Activated effector memory CD4-positive, alpha-beta T cell treated with anti-CD3 and anti-CD28 coated beads, Interleukin-2, amount 50 U/mL, for 16 hours (primary cell): Measurements from ENCODE around the gene YPEL1.
"Not testable (repeated sequence)": the region's sequence is repeated elsewhere in the genome, so short reads cannot be mapped to it uniquely, and the experiment has no call there.

Experiments used
- DNase-seq: peaks from one replicate; pipeline ENCODE4 v3.0.0-alpha.2; 2020

Gene YPEL1

DNA sequence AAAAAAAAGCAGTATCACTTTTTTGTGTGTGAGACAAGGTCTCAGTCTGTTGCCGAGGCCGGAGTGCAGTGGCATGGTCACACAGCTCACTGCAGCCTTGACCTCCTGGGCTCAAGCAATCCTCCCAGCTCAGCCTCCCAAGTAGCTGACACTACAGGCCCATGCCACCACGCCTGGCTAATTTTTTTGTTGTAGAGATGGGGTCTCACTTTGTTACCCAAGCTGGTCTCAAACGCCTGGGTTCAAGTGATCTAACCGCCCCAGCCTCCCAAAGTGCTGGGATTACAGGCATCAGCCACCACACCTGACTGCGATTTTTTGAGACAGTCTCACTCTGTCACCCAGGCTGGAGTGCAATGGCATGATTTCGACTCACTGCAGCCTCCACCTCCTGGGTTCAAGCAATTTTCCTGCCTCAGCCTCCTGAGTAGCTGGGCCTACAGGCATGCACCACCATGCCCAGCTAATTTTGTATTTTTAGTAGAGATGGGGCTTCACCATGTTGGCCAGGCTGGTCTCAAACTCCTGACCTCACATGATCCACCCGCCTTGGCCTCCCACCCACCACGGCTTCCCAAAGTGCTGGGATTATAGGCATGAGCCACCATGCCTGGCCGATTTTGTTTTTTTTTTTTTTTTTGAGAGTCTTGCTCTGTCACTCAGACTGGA lies 15.3 kb downstream of the YPEL1 start:
- not testable (repeated sequence) for DNase-seq

DNA sequence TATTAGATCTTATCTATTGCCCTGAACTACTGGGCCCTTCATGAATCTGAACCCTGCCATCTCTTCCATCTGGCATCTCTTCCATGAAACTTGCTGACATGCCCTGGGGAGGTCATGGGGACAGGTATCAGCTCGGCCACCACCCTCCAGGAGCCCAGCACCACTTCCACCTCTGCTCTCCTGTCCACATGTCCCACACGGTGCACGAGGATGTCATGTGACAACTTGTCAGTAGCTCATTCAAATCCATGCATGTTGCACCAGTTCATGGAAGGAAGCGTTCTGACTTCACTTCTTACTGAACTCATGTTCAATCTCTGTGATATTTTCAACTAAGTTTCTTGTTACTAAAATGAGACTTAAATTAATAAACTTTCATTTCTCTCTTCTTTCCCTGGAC lies 16.6 kb downstream of the YPEL1 start:
- DNase-seq, result no peak

DNA sequence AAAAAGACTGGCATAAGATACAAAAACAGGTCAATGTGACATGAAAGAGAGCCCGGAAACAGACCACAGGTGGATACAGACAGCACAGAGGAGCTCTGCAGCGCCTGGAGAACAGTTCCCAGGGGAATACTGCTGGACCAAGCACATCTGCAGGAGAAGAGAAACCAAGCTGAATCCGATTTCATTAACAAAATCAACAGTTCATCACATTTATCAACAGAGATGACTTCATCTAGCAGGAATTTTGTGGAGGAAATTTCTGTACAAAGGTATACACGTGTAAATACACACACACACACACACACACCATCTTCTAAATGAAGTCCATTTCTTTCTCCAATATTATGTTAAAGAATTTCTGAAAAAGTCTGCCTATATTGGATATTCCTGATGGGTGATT lies 17.1 kb downstream of the YPEL1 start:
- DNase-seq, result no peak

DNA sequence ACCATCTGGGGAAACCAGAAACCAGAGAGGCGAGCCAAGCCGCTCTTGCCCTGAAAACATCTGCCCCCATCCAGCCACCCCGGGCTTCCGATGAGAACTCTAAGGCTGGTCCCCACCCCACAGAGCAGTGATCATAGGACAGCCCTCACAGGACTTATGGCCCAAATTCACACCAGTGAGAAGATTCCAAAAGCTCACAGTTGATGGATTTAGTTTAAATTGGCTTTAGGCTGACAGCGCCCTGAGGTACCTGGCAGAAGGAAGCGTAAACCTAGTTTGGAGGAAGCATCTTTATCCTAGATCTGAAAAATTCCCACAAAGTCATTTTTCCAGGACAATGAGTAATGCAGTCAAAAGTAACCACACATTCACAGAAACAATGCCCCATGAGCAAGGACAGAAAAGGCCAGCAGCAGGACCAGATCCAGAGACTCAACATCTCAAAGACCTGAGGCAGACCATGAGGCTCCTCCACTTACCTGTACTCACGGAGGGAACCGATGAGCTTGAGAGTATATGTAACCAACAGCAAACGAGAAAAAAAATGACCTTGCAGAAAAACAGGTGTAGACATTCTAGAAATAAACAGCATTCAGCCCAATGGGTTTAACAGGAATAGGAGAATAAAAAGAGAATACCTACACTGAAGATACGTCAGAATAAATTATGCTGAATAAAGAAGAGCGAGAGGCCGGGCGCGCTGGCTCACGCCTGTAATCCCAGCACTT lies 19.0 kb downstream of the YPEL1 start:
- DNase-seq, result not testable (repeated sequence)

DNA sequence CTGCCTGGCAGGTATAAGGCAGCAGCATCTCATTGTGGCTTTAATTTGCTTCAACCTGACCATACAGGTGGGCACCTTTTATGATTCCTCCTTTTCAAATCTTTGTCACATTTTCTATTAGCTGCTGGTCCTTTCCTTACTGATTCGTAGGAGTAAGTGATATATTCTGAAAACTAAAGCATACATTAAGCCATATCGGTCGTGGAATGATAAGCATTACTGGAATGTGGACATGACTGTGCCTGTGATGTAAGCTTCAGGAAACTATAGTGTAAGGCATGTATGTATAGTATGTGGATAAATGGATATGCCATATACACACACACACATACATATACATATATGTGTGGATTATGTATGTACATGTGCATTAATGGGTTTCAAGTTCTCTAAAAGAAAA lies 20.8 kb downstream of the YPEL1 start:
- no peak for DNase-seq

DNA sequence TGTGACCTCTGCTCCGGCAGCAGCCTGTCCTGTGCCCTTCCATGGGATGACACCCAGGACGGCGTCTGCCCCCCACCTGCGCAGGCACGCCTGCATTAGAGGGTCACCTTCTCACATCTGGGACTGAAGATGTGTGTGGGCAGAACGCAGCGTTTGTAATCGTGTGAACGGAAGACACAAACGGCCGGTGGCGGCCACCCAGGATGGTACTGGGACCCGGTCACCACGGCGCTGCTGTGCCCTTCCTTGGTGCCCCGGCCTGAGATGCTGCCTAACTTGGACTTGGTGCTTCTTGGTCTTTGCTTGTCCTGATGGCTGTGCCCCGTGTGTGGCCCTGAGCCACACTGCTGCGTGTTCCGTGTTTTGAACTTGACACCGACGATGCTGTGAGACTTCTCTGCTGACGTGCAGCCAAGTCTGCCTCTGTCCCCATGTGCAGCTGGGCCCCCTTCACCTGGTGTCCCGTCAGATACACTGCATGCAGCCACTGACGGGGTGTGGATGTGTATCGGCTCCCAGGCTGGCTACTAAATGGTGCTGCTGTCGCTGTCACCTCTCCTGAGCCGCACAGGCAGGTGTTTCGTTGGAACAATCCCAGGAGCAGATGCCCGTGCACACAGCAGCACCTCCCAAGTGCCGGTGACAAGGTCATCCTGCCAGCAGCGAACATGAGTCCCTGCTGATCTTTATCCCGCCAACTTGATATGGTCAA lies 21.4 kb downstream of the YPEL1 start:
- DNase-seq, result no peak

DNA sequence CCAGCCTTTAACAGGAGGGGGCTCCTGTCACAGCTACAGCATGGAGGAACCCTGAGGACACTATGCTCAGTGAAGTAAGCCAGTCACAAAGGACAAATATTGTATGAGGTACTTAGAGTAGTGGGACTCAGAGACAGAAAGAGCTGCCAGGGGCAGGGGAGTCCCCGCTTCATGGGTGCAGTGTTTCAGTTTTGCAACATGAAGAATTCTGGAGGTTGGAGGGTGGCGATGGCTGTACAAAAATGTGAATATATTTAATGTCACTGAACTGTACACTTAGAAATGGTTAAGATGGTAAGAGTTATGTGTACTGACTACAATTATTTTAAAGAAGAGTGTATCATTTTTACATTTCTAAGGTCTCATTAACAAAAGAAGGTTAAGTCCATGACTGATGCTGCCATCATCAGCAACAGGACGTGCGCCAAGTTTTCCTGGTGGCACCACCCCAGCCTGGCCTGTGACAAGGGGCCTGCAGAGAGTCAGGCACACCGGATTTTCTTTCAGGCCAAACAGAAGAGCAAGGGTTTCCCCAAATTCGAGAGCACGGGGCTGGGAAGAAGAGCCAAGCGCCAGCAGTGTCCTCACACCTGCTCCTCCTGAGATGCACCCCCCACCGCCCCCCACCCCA lies 22.1 kb downstream of the YPEL1 start:
- DNase-seq, result no peak

DNA sequence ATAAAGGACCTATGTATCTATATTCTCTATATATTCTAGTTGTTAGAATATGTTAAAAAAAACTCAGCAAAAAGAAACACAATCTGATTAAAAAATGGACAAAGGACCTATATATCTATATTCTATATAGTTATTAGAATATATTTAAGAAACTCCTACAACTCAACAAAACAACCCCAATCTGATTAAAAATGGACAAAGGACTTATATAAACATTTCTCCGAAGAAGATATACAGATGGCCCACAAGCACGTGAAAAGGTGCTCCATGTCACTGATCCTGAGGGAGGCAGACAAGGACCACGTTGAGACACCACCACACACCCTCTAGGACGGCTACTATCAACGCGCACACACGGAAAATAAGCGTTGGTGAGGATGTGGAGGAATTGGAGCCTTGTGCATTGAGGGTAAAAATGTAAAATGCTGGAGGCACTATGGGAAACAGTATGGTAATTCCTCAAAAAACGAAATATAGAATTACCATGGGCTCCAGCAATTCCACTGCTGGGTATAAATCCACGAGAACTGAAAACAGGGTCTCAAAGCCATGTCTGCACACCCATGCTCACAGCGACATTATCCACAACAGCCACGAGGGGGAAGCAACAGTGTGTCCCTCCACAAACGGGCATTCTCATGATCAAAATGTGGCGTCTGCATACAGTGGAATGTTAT lies 22.7 kb downstream of the YPEL1 start:
- DNase-seq, result peak; percentile 81

DNA sequence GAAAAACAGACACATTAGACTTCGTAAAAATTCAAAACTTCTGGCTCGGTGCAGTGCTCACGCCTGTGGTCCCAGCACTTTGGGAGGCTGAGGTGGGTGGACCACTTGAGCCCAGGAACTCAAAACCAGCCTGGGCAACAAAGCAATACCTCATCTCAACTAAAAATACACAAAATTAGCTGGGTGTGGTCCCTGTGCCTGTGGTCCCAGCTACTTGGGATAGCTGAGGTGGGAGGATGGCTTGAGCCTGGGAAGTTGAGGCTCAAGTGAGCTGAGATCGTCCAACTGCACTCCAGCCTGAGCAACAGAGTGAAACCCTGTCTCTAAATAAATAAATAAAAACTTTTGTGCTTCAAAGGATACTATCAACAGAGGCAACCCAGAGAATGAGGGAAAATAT lies 23.7 kb downstream of the YPEL1 start:
- no peak for DNase-seq

DNA sequence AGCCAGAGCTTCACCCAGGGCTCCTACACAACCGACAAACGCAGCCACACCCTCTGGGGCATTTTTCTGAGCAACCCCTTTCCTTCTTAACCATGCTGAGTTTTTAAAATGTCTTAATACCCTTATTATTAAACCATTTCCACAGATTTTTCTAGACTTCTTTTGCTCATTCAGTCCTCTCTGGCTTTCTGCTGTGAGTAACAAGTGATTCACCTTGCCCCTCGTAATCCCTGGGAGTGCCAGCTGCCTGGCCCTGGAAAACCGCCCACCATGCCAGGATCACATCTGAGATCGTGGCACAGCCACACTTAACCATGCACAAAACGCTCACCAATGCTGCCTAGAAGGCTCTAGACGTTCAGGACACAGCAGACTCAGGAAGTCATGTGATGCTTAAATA lies 25.4 kb downstream of the YPEL1 start:
- no peak for DNase-seq

DNA sequence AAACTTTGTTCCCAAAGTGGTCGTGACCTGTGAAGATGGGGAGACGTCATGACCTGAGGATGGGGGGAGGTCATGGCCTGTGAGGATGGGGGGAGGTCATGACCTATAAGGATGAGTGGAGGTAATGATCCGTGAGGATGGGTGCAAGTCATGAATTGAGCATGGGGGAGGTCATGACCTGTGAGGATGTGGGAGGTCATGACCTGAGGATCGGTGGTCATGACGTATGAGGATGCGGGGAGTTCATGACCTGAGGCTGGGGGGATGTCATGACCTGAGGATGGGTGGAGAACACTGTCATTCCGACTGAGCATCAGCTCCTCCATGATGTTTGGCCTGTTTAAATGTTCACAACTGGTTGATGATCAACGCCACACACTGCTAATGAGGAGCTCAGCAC lies 25.9 kb downstream of the YPEL1 start:
- DNase-seq, result no peak

DNA sequence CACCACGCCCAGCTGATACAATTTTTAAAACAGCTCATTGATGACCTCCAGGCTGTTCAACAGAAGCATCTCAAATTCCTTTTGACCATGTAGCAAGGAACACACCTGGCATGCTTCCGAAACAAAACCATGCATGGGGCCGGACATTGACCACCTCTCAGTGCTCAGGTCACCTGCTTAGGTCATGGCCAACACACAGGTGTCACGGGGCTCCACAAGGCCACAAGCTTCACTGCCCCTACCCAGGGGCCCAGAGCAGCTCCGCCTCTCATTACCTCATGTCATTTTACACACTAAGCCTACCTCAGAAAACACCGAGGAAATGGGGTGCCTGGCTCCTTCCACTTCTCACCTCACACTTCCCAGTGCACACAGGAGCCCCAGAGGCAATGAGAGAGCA lies 26.6 kb downstream of the YPEL1 start:
- DNase-seq, result no peak

DNA sequence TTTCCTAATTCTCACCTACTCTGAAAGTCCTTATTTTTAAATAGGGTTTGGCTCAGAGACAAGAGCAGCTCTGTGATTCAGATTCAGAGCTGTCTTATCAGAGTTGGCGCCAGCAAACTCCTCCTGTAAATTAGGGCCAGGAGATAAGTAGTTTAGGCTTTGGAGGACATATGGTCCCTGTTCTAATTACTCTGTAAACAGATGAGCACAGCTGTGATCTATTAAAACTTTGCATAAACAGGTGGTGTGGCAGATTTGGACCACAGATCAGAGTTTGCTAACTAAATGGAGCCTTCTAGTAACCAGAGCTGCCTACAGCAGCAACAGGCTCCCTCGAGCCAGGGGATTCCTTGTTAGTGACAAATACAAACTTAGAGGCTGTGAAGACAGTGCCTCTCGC lies 27.9 kb downstream of the YPEL1 start:
- no peak for DNase-seq

DNA sequence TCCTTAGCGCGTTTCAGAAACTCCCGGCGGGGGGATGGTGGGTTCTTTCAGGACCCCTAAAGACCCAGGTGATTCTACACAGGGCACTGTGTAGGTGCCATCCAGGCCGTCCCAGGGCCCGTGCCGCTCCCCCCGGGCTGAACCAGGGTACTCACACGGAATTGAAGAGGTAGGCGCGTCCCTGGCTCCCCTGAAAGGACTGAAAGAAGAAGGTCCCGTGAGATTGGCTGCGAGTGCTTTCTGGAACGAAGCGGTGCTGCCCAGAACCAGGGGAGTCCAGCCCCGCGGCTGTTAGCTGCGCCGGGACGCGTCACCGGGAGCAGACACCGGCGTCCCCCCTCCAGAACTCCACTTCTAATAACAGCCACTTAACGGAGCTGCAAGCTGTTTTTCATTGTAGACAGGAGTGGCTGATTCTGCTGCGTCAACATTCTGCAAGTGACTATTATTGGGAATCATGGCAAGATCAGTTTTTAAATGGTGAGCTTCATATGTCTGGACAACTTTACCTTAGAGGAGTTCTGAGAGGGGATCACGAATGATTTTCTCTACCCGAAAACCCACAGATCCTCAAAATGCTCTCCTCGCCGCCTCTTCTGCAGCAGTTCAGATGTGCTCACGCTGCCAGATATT lies 31.8 kb downstream of the YPEL1 start:
- DNase-seq, result no peak

DNA sequence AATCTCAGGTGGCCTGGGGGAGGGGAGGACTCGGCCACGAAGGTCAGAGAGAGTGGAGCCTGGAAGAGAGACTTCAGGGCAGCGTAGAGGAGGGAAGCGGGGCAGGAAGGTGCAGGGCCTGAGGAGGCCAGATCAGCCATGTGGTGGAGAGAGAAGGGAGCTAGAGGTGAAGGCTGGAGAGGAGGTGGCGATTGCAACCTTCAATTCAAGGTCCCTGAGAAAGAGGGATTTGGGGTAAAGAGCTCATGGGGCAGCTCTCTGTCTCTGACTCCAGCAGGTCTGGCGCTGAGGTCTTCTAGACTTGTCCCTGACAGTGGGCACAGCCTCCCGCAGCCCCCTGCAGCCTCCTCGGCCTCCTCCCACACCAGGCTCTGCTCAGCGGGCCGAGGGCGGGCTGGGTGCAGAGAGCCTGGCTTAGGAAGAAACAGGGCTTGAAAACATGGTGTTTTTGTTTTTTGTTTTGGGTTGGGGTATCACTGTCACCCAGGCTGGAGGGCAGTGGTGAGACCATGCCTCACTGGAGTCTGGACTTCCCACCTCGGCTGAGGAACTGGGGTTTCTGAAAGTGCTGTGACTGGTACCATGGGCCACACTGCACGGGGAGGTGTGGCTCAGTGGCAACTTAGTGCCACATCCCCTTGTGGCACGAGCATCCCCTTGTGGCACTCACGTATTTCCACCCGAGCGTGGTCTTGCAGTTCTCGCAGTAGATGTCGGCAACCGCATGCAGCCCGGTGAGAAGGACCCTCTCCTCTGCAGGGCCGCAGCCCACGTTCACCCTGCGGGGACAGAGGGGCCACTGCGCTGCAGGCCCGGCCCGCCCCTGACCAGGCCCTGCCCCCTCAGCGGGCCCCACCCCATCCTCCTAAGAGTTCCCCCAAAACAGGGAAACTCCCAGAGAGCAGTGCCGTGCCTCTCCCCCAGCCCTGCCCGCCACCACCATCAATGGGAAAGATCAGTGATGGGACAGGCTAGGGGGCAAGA lies 32.6 kb downstream of the YPEL1 start:
- DNase-seq, result no peak

DNA sequence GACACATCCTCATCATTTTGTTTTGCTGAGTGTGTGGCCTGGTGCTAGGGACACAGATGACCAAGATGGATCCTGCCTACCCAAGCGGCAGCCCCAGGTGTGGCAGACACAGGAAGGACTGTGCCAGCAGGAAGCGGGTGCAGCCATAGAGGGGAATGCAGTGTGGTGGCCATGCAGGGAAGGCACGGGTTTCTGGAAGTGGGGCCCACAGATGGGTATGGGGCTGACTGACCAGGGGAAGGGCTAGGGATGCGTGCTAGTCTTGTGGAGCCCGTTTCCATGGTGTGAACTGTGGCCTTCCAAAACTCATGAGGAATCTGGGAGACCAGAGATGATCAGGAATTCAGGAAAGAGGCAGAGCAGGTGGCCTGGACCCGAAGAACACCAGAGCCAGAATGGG lies 33.5 kb downstream of the YPEL1 start:
- no peak for DNase-seq

DNA sequence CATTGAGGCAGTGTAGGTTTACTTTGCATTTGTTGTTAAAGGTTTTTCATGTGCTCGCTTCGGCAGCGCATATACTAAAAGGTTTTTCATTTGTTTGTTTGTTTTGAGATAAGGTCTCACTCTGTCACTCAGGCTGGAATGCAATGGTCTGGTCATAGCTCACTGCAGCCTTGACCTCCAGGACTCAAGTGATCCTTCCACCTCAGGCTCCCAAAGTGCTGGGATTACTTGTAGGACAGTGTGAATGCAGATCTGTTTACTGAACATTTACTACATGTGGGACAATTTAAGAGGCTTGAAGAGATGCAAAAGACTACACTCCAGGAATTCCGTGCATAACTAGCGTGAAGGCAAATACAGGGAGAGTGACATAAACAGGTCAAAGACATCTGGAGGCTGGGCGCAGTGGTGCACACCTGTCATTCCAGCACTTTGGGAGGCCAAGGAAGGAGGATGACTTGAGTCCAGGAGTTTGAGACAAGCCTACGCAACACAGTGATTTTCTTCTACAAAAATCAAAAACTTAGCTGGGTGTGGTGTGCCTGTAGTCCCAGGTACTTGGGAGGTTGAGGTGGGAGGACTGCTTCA lies 34.1 kb downstream of the YPEL1 start:
- no peak for DNase-seq

DNA sequence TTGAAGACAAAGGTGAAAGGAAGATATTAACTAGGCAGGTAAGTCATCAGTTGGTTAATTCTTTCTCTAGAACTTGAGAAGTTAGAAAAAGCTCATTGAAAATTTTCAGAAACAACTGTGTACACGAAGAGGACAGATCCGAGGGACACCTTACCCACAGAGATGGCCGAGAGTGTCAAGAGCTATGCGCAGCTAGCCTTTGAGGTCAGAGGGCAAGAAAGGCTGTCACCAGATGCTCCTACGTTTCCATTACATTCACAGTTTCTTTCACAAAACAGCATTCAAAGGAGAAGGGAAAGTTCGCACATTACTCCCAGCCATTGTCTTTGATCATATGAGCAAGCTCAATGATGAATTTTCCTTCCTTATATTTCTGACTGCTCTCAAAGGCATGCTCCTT lies 34.8 kb downstream of the YPEL1 start:
- no peak for DNase-seq

DNA sequence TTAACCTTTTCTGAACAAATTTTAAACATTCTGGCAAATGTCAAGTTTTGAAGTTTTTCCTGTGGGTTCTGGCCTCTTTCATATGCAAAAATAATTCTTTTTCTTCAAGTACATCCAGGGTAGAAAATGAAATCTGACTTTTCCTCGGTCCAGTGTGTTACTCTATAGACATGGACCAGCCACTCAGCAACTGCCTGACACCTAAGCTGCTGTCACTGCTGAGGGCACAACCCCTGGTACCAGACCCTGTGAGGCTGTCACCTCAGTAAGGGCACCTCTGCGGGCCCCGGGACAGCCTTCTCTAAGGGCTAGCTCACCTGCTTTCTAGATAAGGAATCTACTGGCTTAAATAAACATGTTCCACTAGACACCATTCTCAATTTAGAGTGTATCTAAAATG lies 36.0 kb downstream of the YPEL1 start:
- no peak for DNase-seq

DNA sequence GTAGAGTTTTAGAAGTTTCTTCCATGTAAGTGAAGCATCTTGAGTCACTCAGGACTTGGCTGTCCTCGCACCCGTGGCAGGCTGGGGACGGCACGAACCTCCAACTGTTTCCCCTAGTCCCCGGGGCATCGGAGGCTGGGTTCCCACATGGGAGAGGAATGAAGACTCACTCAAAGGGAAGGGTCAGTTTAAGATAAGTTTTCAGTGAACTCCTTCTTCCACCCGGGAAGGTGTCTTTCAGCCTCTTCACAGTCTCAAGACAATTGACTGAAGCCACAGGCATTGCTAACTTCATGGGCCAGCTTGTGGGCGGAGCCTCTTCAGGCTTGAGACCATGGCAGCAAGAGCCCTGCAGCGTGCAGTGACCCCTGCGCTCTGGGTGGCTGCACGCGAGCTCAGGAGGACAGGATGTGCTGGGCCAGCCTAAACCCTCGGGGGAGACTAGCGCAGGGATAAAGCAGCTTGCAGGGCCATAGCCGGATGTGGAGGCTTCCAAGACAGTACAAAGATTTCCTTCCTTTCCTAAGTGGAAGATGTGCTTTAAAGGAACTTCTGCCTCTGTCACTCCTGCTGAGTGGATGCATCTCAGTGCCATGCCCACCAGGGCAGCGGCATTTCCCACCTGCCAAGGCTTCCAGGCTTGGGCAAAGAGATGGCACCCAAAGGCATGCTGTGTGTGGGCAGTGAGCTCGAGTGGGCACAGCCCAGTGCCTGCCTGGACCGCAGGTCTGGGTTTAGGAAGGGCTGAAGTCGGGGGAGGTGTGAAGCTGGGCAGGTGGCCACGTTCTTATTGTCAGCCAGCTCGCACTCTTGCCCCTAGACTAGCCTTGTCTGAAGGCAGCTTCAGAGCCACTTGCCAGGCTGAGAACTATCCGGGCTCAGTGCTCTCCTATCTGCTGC lies 36.9 kb downstream of the YPEL1 start:
- DNase-seq, result no peak
